Panc1 (cell line): ENCODE results near the gene SETD7.

Source experiments
- POLR2AphosphoS5 ChIP-seq: IDR thresholded peaks from 2 replicates; pipeline ENCODE4 v1.6.1; 2012; ENCODE audit warnings: mild to moderate bottlenecking, low read depth, low read length, moderate library complexity
- SIN3A ChIP-seq: IDR thresholded peaks from 2 replicates; pipeline ENCODE4 v1.6.1; 2012; ENCODE audit warnings: low read depth, mild to moderate bottlenecking, low read length, moderate library complexity, borderline replicate concordance; ENCODE audit not compliant: insufficient read depth
- TCF7L2 ChIP-seq: IDR thresholded peaks from 2 replicates; pipeline ENCODE4 v1.6.1; 2011; ENCODE audit warnings: mild to moderate bottlenecking, low read depth, low read length, inconsistent platforms
- TF ChIP-seq, protein P1 (sequence below): fragments of 450-650 bp; IDR thresholded peaks from 2 replicates; pipeline ENCODE4 v1.5.1; 2017; ENCODE audit warnings: mild to moderate bottlenecking
- TF ChIP-seq, protein P2 (sequence below), 2 experiments: IDR thresholded peaks; 2 replicates each; pipeline ENCODE4 v1.6.1; 2011 to 2012; ENCODE audit warnings: low read depth in 2 of 2, control low read depth in 1 of 2, low read length in 1 of 2, mild to moderate bottlenecking in 1 of 2, moderate library complexity in 1 of 2; ENCODE audit not compliant: insufficient read depth in 1 of 2

DNA sequence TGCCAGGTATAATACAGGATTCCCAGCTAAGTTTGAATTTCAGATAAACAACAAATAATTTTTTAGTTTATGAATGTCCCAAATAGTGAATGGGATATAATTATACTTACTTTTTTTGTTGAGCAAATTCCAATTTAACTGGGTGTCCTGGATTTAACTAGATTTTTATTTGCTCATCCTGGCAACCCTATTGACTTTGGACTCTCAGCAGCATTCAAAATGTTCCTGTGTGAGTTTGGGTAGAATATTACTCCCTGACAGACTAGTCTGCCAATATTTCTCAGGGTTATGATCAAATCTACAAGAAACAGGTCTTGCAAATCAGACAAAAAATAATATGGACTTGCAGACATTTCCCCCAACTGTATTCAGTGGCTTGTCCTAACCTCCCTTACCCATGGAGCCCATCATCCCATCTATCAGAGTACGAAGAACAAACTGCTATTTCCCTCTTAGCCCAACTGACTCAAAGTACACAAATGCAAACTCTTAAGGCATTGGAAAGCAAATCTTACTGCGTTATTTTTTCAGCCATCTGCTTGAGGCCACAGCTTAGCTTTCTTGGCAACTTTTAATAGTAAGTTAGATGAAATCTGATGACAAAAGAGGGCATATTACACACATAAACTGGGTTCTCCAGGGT lies 20.7 kb downstream of the SETD7 start:
- TF ChIP-seq, protein P1, sequence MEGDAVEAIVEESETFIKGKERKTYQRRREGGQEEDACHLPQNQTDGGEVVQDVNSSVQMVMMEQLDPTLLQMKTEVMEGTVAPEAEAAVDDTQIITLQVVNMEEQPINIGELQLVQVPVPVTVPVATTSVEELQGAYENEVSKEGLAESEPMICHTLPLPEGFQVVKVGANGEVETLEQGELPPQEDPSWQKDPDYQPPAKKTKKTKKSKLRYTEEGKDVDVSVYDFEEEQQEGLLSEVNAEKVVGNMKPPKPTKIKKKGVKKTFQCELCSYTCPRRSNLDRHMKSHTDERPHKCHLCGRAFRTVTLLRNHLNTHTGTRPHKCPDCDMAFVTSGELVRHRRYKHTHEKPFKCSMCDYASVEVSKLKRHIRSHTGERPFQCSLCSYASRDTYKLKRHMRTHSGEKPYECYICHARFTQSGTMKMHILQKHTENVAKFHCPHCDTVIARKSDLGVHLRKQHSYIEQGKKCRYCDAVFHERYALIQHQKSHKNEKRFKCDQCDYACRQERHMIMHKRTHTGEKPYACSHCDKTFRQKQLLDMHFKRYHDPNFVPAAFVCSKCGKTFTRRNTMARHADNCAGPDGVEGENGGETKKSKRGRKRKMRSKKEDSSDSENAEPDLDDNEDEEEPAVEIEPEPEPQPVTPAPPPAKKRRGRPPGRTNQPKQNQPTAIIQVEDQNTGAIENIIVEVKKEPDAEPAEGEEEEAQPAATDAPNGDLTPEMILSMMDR, result no peak
- TF ChIP-seq SIN3A (no peak), POLR2AphosphoS5 (no peak), TCF7L2 (no peak)
- TF ChIP-seq, protein P2, sequence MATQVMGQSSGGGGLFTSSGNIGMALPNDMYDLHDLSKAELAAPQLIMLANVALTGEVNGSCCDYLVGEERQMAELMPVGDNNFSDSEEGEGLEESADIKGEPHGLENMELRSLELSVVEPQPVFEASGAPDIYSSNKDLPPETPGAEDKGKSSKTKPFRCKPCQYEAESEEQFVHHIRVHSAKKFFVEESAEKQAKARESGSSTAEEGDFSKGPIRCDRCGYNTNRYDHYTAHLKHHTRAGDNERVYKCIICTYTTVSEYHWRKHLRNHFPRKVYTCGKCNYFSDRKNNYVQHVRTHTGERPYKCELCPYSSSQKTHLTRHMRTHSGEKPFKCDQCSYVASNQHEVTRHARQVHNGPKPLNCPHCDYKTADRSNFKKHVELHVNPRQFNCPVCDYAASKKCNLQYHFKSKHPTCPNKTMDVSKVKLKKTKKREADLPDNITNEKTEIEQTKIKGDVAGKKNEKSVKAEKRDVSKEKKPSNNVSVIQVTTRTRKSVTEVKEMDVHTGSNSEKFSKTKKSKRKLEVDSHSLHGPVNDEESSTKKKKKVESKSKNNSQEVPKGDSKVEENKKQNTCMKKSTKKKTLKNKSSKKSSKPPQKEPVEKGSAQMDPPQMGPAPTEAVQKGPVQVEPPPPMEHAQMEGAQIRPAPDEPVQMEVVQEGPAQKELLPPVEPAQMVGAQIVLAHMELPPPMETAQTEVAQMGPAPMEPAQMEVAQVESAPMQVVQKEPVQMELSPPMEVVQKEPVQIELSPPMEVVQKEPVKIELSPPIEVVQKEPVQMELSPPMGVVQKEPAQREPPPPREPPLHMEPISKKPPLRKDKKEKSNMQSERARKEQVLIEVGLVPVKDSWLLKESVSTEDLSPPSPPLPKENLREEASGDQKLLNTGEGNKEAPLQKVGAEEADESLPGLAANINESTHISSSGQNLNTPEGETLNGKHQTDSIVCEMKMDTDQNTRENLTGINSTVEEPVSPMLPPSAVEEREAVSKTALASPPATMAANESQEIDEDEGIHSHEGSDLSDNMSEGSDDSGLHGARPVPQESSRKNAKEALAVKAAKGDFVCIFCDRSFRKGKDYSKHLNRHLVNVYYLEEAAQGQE (IDR thresholded peaks at IDR 0.05; ENCODE audit: insufficient read depth in 1 of 2, low read depth in 2 of 2, low read length in 1 of 2), result no peak
